SK-N-SH (cell line): Measurements from ENCODE around the gene SESTD1. TPM values are rescaled to one million over a fixed set of nuclear protein-coding genes. Genes with fewer than 3 reads are reported as not detected.

Experiments
- CTCF ChIA-PET: fragments of 300-600, 350-600 bp; formaldehyde crosslinking; extraction: SDS; loops from one replicate; lab custom pipeline; 2021; lab: Yijun Ruan, JAX
- POLR2A ChIA-PET: fragments of 350-600 bp; sonication (Branson Sonifier 250); formaldehyde crosslinking; extraction: SDS; loops from one replicate; lab custom pipeline; 2020; ENCODE audit warnings: antibody characterized with exemption, inconsistent platforms; lab: Yijun Ruan, JAX
- DNase-seq: peaks from one replicate; pipeline ENCODE4 v3.0.0; 2012
- H2AFZ ChIP-seq: fragments of 200-600 bp; sonication (generic); 2 replicates; pipeline ENCODE4 v1.8.1; 2016; ENCODE audit warnings: antibody characterized with exemption, mild to moderate bottlenecking, low read depth
- H3F3A ChIP-seq: fragments of 200-600 bp; sonication (generic); replicated peaks from 2 replicates; pipeline ENCODE3; 2016; ENCODE audit warnings: antibody characterized with exemption, mild to moderate bottlenecking; ENCODE audit not compliant: insufficient read depth
- H3K27ac ChIP-seq, 2 experiments: fragments of 200-500 bp in 1 of 2; fragments of 200-600 bp in 1 of 2; sonication (Bioruptor generic) in 1 of 2; sonication (generic), shearing (Covaris generic) in 1 of 2; 2 replicates each; pipeline versions ENCODE4 v1.5.1 to v1.6.1; 2014 to 2016; ENCODE audit warnings: low read depth in 2 of 2, inconsistent platforms in 1 of 2, low read length in 1 of 2, mild to moderate bottlenecking in 1 of 2, mixed read lengths in 1 of 2
- H3K27me3 ChIP-seq: fragments of 200-600 bp; sonication (generic), shearing (Covaris generic); 2 replicates; pipeline ENCODE4 v1.6.1; 2016; ENCODE audit warnings: mixed run types; ENCODE audit not compliant: insufficient read depth
- H3K36me3 ChIP-seq, 2 experiments: fragments of 200-500 bp in 1 of 2; fragments of 200-600 bp in 1 of 2; sonication (Bioruptor generic) in 1 of 2; sonication (generic) in 1 of 2; replicated peaks in 1 of 2; 2 replicates each; pipeline versions ENCODE3 to v1.5.1; 2014 to 2016; ENCODE audit warnings: low read length in 1 of 2, mild to moderate bottlenecking in 1 of 2; ENCODE audit not compliant: insufficient read depth in 2 of 2, control insufficient read depth in 1 of 2
- H3K4me1 ChIP-seq, 2 experiments: fragments of 200-500 bp in 1 of 2; fragments of 200-600 bp in 1 of 2; sonication (Bioruptor generic) in 1 of 2; sonication (generic), shearing (Covaris generic) in 1 of 2; 2 replicates each; pipeline versions ENCODE4 v1.5.1 to v1.6.1; 2014 to 2016; ENCODE audit warnings: low read depth in 1 of 2, low read length in 1 of 2, mixed run types in 1 of 2; ENCODE audit not compliant: insufficient read depth in 2 of 2, control insufficient read depth in 1 of 2
- H3K4me2 ChIP-seq: fragments of 200-600 bp; sonication (generic), shearing (Covaris generic); 2 replicates; pipeline ENCODE4 v1.6.1; 2017; ENCODE audit warnings: mixed run types
- H3K4me3 ChIP-seq, 2 experiments: fragments of 200-500 bp in 1 of 2; fragments of 200-600 bp in 1 of 2; sonication (Bioruptor generic) in 1 of 2; sonication (generic), shearing (Covaris generic) in 1 of 2; 2 replicates each; pipeline versions ENCODE4 v1.5.1 to v1.8.1; 2014 to 2016; ENCODE audit warnings: low read depth in 2 of 2, inconsistent platforms in 1 of 2, low read length in 1 of 2, mild to moderate bottlenecking in 1 of 2, mixed read lengths in 1 of 2, moderate library complexity in 1 of 2
- H3K79me2 ChIP-seq: fragments of 200-600 bp; sonication (generic); 2 replicates; pipeline ENCODE4 v1.8.1; 2017; ENCODE audit warnings: mild to moderate bottlenecking; ENCODE audit not compliant: insufficient read depth
- H3K9ac ChIP-seq: fragments of 200-600 bp; sonication (generic); 2 replicates; pipeline ENCODE4 v1.6.1; 2017; ENCODE audit warnings: mixed run types
- H3K9me2 ChIP-seq: fragments of 200-600 bp; sonication (generic); 2 replicates; pipeline ENCODE4 v1.6.1; 2017; ENCODE audit warnings: mixed run types
- H3K9me3 ChIP-seq: fragments of 200-600 bp; sonication (generic); 2 replicates; pipeline ENCODE4 v1.6.1; 2017; ENCODE audit warnings: mixed run types, mild to moderate bottlenecking, moderate library complexity
- H4K20me1 ChIP-seq: fragments of 200-600 bp; sonication (generic); 2 replicates; pipeline ENCODE4 v1.6.1; 2017; ENCODE audit warnings: mild to moderate bottlenecking, mixed run types; ENCODE audit not compliant: insufficient read depth
- CHD2 ChIP-seq: fragments of 150-350 bp; IDR thresholded peaks from 2 replicates; pipeline ENCODE4 v1.6.1; 2018; ENCODE audit warnings: low read length; ENCODE audit not compliant: partially characterized antibody
- ELF1 ChIP-seq: IDR thresholded peaks from 2 replicates; pipeline ENCODE4 v1.4.0; 2012
- EP300 ChIP-seq, 2 experiments: IDR thresholded peaks; 2 replicates each; pipeline versions ENCODE4 v1.4.0 to v1.6.1; 2012; ENCODE audit warnings: borderline replicate concordance in 1 of 2, low read depth in 1 of 2, low read length in 1 of 2
- GABPA ChIP-seq: IDR thresholded peaks from 2 replicates; pipeline ENCODE4 v1.4.0; 2012; ENCODE audit warnings: low read depth, mild to moderate bottlenecking
- GATA2 ChIP-seq: sonication (generic); formaldehyde crosslinking; IDR thresholded peaks from 2 replicates; pipeline ENCODE4 v1.5.0; 2020; ENCODE audit warnings: mild to moderate bottlenecking, missing genetic modification reagents
- MAX ChIP-seq: IDR thresholded peaks from 2 replicates; pipeline ENCODE4 v1.4.0; 2012; ENCODE audit warnings: low read depth
- MEF2A ChIP-seq: IDR thresholded peaks from 2 replicates; pipeline ENCODE4 v1.4.0; 2012; ENCODE audit warnings: low read depth, borderline replicate concordance
- NRF1 ChIP-seq: IDR thresholded peaks from 2 replicates; pipeline ENCODE4 v1.6.1; 2012; ENCODE audit warnings: low read depth, mild to moderate bottlenecking, low read length
- POLR2AphosphoS5 ChIP-seq: IDR thresholded peaks from 2 replicates; pipeline ENCODE4 v1.6.1; 2012; ENCODE audit warnings: low read depth, low read length
- RAD21 ChIP-seq: IDR thresholded peaks from 2 replicates; pipeline ENCODE4 v1.6.1; 2012; ENCODE audit warnings: mild to moderate bottlenecking, low read length
- RCOR1 ChIP-seq: fragments of 150-350 bp; IDR thresholded peaks from 2 replicates; pipeline ENCODE4 v1.6.1; 2017; ENCODE audit warnings: antibody characterized with exemption, low read length
- SMC3 ChIP-seq: IDR thresholded peaks from 2 replicates; pipeline ENCODE4 v1.6.1; 2012; ENCODE audit warnings: low read depth, low read length, improper control_type of control experiment
- TCF12 ChIP-seq: IDR thresholded peaks from 2 replicates; pipeline ENCODE4 v1.4.0; 2012
- WGBS: methylation state at CpG from one replicate; pipeline ENCODE4 v1.1.6; 2017; ENCODE audit warnings: low lambda C conversion rate; 5-methylcytosine and 5-hydroxymethylcytosine counted together
- polyA plus RNA-seq, 3 experiments: library from polyadenylated mRNA; depleted of rRNA; stranded (reverse); fragments of >200 nt; gene quantifications; 2 replicates each; pipeline ENCODE4 v1.2.3, GENCODE V29; 2012
- TF ChIP-seq, protein P1 (sequence below): IDR thresholded peaks from 2 replicates; pipeline ENCODE4 v1.4.0; 2012; ENCODE audit warnings: low read depth, borderline replicate concordance
- TF ChIP-seq, protein P2 (sequence below): fragments of 150-350 bp; IDR thresholded peaks from 2 replicates; pipeline ENCODE4 v1.6.1; 2017; ENCODE audit warnings: antibody characterized with exemption, low read length, low read depth, borderline replicate concordance
- TF ChIP-seq, protein P3 (sequence below): IDR thresholded peaks from 2 replicates; pipeline ENCODE4 v1.6.1; 2012; ENCODE audit warnings: mild to moderate bottlenecking, low read depth, low read length, moderate library complexity

The SESTD1 gene
- polyA plus RNA-seq, 1 of the 3 experiments (the other 2 are of a cell fraction) = 4.6 TPM

DNA sequence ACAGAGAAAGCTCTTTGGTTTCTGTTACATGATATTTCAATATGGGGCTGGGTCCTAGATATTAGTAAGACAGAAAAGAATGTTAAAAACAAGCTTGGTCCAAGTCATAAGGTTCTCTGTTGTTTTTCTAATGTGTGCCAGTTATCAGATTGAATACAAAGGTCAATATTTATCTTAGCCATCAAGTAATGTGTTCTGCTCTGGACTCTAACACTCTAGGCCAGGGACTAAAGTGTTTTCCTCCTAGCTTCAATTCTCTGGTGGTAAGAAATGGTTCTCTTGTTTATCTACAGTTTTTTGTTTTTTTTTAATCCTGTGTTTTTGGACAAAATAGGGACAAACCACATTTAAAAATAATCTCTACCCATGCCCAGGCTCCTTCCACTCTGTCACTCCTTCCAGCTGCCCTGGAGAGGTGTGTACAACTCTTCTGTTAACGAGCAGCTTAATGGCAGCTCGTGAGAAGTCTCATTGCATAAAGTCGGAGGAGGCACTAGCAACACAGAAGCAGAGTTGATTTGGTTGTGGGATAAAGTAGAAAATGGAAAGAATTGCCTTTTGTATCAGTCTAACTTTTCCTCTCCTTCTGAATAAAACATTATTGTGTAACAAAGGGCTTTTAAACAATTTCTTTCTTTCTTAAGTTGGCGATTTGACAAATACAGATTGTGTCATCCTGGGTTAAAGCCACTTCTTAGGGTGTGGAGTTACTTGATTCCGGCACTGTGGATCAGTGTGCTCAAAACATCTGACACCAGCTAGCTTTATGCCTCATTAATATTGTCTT is 8.0 kb upstream of the SESTD1 start:
- peaks cover 0 to 20% of the 10 kb centered on the region in 2 experiments for H3K4me1 ChIP-seq
- no peaks in the 10 kb centered on the region for H3K9me2 ChIP-seq
- no peaks in the 10 kb centered on the region for H3K9me3 ChIP-seq
- peak overlapping the region in 1 of 2 experiments; percentile 31; a peak in 2 of 4 replicates for H3K27ac ChIP-seq
- H3K27me3 ChIP-seq = no peaks in the 10 kb centered on the region
- CTCF ChIA-PET = no interaction called here
- no peaks in the 10 kb centered on the region for H3K79me2 ChIP-seq
- H3K36me3 ChIP-seq = no peaks in the 10 kb centered on the region
- peak overlapping the region; percentile 13; the same call in 1 of the 2 replicates for H3K4me2 ChIP-seq
- H2AFZ ChIP-seq = peak overlapping the region; percentile 68
- no peak overlapping the region for H3K9ac ChIP-seq
- no peaks in the 10 kb centered on the region for H4K20me1 ChIP-seq
- WGBS = 77% methylated on average over 5 of the region's 5 CpGs
- TF ChIP-seq POLR2AphosphoS5 (no peak), TCF12 (peak; percentile 41; the same call in 1 of the 2 replicates), GABPA (no peak), GATA2 (CRISPR knock-in tag) (peak; percentile 44), MAX (no peak), CHD2 (no peak), RAD21 (no peak), EP300 (IDR thresholded peaks at IDR 0.05; ENCODE audit: borderline replicate concordance in 1 of 2, low read depth in 1 of 2, low read length in 1 of 2) (peak in 1 of 2 experiments; percentile 21; a peak in 1 of 4 replicates)
- TF ChIP-seq, protein P1, sequence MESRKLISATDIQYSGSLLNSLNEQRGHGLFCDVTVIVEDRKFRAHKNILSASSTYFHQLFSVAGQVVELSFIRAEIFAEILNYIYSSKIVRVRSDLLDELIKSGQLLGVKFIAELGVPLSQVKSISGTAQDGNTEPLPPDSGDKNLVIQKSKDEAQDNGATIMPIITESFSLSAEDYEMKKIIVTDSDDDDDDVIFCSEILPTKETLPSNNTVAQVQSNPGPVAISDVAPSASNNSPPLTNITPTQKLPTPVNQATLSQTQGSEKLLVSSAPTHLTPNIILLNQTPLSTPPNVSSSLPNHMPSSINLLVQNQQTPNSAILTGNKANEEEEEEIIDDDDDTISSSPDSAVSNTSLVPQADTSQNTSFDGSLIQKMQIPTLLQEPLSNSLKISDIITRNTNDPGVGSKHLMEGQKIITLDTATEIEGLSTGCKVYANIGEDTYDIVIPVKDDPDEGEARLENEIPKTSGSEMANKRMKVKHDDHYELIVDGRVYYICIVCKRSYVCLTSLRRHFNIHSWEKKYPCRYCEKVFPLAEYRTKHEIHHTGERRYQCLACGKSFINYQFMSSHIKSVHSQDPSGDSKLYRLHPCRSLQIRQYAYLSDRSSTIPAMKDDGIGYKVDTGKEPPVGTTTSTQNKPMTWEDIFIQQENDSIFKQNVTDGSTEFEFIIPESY = no peak
- TF ChIP-seq, protein P2, sequence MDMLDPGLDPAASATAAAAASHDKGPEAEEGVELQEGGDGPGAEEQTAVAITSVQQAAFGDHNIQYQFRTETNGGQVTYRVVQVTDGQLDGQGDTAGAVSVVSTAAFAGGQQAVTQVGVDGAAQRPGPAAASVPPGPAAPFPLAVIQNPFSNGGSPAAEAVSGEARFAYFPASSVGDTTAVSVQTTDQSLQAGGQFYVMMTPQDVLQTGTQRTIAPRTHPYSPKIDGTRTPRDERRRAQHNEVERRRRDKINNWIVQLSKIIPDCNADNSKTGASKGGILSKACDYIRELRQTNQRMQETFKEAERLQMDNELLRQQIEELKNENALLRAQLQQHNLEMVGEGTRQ = no peak
- TF ChIP-seq, all 33 proteins: peak for 3
- Histone ChIP-seq H3K4me3 (no peak overlapping the region), H3F3A (peaks cover 5% of the 10 kb centered on the region)
- no peak for DNase-seq
- POLR2A ChIA-PET = no interaction called here

DNA sequence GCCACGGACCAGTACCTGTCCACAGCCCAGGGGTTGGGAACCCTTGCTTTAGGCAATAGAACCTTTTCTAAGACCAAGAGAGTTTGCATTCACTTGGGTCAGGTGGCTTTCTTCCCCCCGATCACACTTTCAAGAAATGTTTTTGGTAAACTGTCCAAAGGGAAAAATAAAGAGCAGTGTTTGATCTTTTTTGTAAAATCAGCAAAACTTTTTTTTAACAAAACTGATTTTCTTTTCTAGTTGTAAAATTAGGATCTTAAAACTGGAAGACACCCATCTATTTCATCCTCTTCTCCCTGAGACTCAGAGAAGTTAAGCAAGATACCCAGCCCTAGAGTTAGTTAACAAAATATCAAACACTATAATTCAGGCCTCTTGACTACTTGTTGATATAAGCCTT is 6.1 kb upstream of the SESTD1 start:
- no peak overlapping the region for H2AFZ ChIP-seq
- no peaks in the 10 kb centered on the region for H3K79me2 ChIP-seq
- H3K9ac ChIP-seq = no peak overlapping the region
- DNase-seq = no peak
- ChIA-PET POLR2A (no interaction called here), CTCF (no interaction called here)
- H3K27ac ChIP-seq = no peak overlapping the region
- H3K27me3 ChIP-seq = no peaks in the 10 kb centered on the region
- H3K9me2 ChIP-seq = no peaks in the 10 kb centered on the region
- no peak overlapping the region for H3K4me3 ChIP-seq
- peaks cover 13% of the 10 kb centered on the region for H3F3A ChIP-seq
- H3K9me3 ChIP-seq = no peaks in the 10 kb centered on the region
- WGBS = 85% methylated on average over 2 of the region's 2 CpGs
- peaks cover 0 to 20% of the 10 kb centered on the region in 2 experiments for H3K4me1 ChIP-seq
- H3K4me2 ChIP-seq = no peak overlapping the region
- H3K36me3 ChIP-seq = no peaks in the 10 kb centered on the region
- no peaks in the 10 kb centered on the region for H4K20me1 ChIP-seq
- TF ChIP-seq NRF1 (no peak), POLR2AphosphoS5 (no peak), RCOR1 (no peak), SMC3 (no peak), GATA2 (CRISPR knock-in tag) (no peak), MEF2A (no peak), ELF1 (no peak)
- TF ChIP-seq, protein P1 = no peak
- TF ChIP-seq, protein P3, sequence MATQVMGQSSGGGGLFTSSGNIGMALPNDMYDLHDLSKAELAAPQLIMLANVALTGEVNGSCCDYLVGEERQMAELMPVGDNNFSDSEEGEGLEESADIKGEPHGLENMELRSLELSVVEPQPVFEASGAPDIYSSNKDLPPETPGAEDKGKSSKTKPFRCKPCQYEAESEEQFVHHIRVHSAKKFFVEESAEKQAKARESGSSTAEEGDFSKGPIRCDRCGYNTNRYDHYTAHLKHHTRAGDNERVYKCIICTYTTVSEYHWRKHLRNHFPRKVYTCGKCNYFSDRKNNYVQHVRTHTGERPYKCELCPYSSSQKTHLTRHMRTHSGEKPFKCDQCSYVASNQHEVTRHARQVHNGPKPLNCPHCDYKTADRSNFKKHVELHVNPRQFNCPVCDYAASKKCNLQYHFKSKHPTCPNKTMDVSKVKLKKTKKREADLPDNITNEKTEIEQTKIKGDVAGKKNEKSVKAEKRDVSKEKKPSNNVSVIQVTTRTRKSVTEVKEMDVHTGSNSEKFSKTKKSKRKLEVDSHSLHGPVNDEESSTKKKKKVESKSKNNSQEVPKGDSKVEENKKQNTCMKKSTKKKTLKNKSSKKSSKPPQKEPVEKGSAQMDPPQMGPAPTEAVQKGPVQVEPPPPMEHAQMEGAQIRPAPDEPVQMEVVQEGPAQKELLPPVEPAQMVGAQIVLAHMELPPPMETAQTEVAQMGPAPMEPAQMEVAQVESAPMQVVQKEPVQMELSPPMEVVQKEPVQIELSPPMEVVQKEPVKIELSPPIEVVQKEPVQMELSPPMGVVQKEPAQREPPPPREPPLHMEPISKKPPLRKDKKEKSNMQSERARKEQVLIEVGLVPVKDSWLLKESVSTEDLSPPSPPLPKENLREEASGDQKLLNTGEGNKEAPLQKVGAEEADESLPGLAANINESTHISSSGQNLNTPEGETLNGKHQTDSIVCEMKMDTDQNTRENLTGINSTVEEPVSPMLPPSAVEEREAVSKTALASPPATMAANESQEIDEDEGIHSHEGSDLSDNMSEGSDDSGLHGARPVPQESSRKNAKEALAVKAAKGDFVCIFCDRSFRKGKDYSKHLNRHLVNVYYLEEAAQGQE = no peak
- TF ChIP-seq, protein P2 = no peak
